ENCODE results near the gene CIDEB.

CIDEB gene

DNA sequence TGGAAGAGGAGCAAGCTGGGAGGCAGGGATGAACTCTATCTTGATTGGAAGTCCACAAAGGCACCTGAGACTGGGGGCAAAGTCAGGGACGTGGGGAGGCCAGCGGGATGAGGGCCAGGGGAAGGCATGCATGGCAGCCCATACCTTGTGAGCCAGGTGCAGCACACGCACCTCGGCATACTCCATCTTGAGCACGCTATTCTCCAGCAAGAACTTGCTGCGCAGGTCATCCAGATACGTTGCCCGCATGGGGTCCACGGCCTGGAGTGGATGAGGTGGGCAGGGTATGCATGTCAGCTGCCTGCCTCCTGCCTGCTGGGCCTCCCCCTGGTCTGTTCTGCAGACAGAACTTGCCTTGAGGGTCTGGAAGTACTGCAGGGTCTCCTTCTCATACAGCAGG, 40.3 kb downstream of the CIDEB start:
- DNase-seq: no peak

DNA sequence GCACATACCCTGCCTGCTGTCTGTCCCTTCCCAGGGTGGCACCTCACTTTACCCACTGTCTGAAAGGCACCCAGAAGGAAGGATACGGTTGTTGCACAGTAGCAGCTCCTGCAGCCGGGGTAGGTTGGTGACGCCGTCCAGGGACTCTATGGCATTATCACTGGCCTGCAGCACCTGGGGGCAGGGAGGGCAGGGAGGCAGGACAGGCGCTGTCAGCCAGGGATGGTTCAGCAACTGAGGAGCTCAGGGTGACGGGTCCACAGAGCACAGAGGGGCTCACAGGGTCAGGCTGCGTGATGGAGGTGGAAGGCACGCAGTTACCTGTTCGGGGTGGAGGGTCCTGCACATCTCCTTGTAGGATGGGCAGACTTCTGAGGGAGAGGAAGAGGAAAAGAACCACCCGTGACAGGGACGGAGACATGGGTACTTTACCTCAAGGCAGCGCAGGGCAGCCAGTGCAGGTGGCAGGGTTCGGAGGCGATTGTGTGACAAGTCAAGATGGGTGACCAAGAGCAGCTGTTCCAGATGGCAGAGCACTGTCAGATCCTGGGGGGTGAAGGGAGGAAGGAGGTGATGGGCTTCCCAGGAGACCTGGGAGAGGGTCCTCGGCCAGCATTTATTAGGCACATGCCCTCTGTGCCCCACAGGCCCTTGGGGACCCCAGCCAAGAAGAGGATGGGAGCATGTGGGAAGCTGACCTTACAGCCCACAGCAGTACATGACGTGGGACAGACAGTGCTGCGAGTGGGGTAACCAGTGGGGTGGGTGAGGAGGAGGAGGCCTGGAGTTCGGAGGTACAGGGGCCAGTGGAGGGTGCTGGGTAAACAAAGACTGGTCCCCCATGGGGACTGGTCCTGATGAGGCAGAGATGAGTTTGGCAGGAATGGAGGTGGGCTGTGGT, 41.2 kb downstream of the CIDEB start:
- DNase-seq: no peak

DNA sequence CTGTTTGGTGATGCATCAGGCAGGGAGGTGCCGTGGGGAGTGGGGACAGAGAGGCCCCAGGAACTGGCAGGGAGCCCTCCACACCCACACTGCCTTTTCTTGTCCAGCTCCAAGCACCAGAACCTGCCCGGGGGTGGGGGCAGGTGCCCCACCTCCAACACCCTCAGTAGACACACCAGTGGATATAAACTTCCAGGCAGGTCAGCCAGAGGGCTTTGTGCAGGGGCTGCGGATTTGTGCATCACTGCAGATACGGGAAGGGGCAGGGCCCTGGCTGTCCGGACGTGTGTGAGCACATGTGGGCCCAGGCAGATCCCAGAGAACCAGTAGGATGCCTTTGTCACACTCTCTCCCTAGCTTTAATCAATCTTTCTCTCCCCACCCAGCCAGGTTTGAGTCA, 43.5 kb downstream of the CIDEB start:
- DNase-seq: no peak

DNA sequence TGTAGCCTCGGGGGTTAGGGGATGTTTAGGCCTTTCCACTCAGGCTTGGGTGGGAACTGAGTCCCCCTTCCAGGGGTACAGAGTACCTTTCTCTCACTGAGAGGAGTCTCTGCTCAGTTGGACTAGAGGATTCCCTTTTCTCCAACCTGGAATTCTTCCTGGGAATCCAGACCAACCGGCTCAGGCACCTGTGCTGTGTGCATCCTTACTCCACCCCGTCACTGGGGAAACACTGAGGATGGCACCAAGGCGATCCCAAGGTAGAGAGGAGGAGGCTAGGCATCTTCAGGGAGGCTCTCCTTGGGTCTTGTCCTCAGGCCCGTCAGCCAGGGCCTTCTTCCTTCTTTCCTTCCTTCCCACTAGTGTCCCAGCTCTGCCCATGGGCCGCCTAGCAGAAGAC, 43.9 kb downstream of the CIDEB start:
- DNase-seq: no peak

DNA sequence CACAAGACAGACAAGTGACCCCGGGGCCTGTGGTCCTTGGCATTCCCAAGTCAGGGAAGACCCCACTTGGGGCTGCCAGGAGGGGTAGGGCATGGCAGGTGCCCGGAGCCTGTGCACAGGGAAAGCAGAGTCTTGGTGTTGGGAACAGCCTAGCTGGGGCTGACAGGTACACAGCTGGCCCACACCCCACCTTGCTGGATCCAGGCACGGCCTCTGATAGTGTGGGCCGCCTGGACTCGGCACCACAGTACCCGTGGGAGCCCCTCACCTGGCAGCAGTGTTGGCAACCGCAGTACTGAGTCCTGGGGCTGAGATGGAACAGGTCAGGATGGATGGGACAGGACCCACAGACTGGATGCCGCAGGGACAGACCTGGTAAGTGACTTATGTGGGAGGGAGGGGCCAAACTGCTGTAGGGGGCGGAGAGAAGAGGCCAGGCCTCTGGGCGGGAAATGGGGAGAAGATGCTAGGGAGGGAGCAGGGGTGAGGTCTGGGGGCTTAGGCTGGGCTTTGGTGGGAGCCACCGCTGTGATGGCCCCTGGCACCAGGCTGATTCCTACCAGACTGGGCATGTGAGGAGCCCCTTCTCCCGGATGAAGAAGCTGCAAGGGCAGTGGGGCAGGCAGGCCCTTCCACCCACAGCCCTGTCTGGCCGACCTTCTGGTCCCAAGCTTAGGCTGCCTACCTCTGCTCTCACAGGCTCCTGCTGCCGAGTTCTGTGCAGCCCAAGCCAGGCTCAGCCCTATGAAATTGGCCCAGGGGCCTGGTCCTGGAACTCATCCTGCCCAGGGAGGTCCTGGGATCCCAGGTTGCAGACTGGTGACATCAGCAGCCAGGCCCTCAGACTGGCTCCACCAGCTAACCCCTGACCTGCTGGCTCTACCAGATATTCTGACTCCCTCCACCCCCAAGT, 44.7 kb downstream of the CIDEB start, which contains the start of gene TGM1:
TGM1 (minus strand) TSS at position 357 of the 913 bp plus-strand sequence. CDS start 825 bp downstream, outside the sequence.
- DNase-seq: peak; percentile 35

DNA sequence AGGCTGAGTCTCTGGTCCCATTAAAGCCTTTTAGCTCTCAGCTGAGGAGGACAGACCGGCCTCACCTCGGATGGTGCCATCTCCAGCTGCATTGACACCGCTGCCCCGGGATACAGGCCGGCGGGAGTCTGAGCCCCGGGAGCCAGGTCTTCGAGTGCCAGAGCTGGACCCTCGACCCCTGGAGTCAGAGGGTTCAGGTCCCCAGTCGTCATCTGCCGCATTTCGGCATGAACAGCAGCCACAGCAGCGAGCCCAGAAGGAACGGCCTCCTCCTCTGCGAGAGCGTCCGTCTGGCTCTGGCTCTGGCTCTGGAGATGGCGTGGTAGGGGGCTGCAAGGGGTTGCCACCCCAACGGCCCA, 45.8 kb downstream of the CIDEB start:
- no peak for DNase-seq

DNA sequence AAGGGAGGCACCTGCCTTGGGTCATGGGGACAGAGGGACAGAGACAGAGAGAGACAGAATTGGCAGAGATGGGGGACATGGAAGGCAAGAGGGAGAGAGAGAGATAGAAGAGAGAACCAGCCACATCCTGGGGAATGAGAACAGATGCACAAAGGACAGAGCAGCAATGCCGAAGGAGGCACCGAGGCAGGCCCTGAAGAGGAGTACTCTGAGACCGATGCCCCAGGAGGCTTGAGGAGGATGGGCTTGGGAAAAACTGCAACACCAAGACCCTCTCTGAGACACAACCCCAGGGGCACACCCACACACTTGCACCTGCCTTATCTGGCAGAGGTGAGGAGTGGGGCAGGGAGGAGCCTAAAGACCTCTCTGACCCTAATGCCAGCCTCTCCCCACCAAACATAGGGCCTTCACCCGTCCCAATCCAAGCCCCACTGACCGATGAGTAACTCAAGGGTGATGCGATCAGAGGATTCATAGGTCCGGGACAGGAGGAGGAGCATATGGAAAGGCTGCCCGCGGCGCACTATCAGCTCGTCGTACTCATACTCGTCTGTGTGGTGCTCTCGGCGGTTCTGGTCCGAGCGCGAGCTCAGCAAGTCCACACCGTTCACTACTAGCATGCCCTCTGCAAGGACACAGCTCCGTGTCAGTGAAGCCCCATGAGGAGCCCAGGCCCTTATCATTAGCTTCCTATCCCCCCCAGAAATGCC, 46.4 kb downstream of the CIDEB start:
- no peak for DNase-seq

DNA sequence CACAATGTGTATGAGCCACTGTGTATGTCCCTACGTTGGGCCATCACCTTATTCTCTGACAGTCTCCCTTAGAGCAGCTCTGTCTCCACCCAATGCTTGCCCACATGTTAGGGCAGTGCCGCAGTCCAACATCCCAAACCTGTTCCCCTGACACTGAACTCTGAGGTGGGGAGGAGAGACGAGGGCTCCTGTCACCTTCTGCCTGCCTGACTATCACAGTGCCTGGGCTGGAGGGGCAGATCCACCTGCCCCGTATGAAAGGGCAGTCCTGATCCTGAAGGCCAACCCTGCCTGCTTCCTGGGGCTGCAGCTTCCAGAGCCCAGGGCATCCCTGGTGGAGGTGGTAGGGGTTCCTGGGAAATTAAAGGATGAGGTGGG, 47.0 kb downstream of the CIDEB start:
- no peak for DNase-seq

DNA sequence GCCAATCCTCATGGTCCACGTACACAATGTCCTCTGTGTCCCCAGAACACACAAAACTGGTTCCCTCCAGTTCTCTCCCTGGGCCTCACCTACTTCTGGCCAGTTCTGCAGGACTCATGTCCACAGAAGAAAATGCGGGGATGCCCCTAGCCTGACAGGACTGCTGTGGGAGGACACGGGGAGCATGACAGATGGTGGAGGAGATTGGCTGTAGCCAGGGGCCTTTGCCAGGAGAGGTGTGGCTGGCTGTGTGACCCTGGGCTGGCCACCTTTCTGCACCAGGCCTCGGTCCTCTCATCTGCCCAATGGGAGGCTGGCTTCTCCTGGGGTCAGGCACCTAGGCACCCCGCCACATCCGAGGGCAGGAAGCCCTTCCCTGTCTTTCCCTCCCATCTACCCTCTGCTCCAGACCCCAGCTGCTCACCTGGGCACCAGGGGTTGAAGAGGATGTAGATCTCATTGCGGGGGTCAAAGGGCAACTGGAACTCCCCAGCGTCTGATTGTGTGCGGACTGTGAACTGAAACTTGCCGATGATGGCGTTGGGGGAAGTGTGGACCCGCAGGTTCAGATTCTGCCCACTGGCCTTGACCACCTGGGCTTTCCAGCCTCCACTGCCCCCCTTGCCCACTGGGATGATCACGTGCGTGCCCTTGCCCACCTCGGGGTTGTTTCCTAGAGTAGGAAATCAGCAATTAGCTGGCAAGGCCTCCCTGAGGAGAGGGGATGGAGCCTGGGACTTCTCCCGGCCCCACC, 47.6 kb downstream of the CIDEB start:
- DNase-seq: no peak

DNA sequence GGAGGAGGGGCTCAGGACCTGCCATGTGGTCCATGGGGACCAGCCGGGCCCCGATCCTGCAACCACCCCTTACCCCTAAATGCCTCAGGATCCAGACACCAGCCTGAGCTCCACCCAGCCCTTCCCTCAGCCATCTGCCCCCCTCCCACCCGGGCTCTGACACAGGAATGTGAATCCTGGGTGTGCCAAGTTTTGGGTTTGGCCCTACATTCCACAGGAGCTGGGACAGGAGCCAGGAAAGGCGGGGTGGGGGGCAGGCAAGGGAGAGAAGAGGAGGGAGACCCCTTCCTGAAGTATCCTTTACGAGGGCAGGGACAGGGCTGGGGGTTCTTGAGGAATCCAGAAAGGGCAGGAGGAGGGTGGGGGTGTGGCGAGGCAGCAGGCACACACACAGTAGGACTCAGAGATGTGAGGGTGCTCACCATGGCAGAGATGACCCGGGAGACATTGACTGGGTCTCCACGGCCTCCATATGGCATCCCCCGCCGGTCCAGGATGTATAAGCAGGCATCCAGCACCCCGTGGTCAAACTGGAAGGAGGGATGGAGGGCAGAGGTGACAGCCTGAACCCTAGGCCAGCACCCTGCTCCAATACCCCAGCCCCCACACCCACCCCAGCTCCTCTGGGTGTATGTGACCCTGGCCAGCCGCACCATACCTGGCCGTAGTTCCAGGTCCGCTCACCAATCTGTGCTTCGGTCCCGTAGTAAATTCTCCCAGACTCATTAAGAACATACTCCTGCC, 48.3 kb downstream of the CIDEB start:
- DNase-seq: peak; percentile 75

DNA sequence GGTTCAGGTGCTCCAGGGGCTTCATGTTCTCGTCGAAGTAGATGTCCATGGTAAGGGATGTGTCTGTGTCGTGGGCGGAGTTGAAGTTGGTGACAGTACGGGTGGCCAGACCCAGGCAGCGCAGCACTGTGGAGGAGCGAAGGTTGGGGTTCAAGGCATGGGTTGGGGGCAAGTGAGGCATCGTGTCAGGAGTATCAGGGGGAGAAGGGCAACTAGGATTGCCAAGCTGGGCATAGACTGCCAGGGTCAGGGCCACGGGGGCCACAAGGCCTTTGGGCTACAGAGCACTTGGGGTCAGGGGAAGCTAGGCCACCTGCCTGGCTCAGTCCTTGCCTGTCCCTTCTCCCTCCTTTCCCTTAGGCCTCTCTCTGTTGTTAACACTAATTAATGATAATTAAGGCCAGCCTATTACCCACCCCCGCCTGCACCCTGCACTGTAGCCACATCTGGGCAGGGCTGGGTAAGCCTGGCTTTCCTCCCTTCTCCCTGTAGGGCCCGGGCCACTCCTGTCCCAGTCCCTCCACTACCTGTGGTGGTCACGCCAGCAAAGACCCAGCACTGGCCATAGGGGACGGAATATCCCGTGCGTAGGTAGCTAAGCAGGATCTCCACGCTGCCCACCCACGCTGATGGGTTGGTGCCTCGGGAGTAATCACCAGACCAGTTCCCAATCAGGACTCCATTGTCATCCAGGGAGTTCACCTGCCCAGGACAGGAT, 49.1 kb downstream of the CIDEB start:
- DNase-seq: no peak

DNA sequence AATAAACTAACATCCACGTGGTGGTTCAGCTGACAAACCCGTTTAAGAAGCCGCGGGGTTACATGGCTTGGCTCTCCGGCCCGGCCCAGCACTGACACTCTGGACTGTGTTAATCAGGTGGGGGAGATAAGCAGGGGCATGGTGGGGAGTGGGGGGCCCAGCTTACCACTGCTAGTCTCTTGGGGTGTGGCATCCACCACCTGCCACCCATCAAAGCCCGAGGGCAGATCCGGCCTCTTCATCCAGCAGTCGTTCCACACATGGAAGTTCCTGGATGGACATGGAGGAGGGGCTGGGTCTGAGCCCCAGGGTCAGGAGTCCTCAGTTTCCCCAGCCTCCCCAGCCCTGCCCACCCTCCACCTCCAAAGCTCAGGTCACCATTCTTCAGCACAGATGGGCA, 49.7 kb downstream of the CIDEB start:
- DNase-seq: no peak

DNA sequence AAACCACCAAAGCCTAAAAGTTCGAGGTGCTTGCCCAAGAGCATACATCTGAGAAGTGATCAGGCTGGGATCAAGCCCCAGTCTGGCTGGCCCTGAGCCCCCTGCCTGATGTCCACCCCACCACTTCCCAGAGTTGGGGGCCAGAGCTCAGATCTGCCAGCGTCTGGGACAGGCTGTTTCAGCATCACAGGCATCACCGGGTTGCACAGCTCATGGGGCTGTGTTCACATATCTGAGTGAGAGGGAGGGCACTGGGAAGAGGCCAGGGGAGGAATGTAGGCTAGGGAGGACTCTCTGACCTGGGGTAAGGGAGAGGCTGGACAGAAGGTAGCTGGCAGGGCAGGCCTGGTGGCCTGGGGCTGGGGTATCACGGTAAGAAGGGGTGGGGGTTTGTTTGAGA, 50.8 kb downstream of the CIDEB start:
- DNase-seq: no peak

DNA sequence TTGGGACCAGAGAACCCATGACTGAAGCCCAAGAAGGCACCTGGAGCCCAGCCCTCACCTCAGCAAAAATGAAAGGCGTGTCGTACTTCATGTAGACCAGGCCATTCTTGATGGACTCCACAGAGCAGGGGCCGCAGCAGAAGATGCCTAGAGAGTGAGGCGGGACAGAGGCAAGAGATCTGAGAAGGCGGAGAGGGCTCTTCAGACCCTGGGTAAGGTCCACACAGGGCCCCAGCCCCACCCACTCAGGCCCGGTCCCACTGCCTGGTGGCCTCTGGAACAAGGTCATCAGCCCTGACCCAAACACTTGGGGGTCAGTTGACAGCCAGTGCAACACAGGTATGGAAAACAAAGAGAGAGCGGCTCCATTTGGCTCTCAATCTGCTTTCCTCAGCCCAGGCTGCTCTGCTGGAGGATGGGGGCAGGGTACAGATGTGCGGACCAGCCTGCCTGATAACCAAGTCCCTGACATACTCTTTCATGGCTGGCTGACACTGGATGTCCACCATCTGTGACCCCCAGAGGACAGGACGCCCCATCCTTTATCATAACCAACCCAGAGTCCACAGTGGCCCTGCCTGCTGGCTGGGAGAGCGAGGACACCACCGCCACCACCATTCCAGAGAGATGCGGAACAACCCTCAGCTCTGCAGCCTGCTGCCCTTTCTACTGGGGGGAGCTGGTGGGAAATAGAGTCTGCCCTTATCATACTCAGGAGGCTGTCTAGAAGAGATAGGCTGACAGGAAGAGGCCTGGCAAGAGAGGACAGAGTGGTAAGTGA, 51.7 kb downstream of the CIDEB start:
- no peak for DNase-seq

DNA sequence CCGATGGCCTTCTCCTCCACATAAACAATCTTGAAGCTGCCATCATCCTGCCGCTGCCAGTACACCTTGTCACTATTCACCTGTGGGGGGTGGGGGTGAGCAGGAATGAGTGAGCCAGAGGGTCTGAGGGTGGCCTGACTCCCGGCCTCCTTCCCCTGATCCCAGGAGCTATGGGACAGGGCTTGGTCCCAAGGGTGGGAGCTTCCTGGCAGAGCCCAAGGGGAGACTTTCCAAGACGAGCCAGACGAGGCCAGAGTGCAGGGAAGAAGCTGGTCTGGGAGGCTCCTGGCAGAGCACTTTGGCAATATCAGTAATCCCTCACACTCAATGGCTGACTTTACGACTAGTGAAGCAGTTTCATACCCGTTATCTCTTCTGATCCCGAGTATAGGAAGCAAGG, 52.3 kb downstream of the CIDEB start:
- DNase-seq: no peak
